Measurements from ENCODE around the gene PDZD7.
"Not testable (repeated sequence)": the region's sequence is repeated elsewhere in the genome, so short reads cannot be mapped to it uniquely, and the experiment has no call there.

Gene PDZD7

DNA sequence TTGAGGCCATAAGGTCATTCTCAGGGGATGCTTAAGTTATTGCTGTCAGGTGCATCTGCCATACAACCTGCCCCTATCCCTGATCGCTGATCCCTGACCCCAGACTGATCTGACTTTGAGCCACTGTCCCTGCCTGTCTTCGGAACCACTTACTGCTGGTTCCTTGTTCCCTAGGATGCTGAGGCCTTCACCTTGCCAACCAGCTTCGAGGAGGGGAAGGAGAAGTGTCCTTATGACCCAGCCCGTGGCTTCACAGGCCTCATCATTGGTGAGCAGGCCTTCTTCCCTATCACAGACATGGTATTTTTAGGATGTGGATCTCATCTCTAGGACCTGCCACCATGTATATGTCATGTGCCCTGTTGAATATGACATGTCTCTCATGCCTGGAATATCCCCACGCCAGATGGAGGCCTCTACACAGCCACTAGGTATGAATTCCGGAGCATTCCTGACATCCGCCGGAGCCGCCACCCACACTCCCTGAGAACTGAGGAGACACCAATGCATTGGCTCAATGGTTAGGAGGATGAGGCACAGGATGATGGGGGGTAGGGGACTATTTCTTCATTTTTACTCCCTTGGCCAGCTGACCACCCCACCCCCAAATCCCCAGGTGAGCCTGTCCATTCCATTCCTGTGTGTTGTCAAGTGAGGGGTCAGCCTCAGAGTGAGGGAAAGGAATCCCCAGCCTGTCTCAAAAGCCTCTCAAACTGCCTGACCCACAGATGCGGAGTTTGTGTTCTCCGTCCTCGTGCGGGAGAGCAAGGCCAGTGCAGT is 52.6 kb downstream of the PDZD7 start:
- TF ChIP-seq, protein P1, sequence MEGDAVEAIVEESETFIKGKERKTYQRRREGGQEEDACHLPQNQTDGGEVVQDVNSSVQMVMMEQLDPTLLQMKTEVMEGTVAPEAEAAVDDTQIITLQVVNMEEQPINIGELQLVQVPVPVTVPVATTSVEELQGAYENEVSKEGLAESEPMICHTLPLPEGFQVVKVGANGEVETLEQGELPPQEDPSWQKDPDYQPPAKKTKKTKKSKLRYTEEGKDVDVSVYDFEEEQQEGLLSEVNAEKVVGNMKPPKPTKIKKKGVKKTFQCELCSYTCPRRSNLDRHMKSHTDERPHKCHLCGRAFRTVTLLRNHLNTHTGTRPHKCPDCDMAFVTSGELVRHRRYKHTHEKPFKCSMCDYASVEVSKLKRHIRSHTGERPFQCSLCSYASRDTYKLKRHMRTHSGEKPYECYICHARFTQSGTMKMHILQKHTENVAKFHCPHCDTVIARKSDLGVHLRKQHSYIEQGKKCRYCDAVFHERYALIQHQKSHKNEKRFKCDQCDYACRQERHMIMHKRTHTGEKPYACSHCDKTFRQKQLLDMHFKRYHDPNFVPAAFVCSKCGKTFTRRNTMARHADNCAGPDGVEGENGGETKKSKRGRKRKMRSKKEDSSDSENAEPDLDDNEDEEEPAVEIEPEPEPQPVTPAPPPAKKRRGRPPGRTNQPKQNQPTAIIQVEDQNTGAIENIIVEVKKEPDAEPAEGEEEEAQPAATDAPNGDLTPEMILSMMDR (conservative IDR thresholded peaks at IDR 0.05; ENCODE audit: low read depth, low read length) = no peak
- no peak overlapping the region for H3K4me3 ChIP-seq (ENCODE audit: low read depth, low read length)
- DNase-seq (ENCODE audit: low read depth) = no peak

DNA sequence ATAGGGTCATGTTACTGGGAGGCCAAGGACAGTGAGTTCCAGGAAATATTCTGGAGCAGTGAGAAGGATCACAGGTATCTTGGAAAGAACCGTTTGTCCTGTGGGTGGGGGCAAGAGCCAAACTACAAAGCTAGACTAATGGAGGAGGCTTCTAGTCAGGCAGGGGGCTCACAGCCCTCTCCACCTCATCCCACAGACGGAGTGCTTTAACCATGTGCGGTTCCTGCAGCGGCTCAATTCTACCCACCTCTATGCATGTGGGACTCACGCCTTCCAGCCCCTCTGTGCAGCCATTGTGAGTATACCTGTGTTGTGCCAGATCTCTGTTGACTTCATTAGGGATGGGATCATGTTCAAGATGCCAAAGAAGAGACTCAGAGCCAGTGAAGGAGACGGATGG is 53.5 kb downstream of the PDZD7 start:
- no peak for DNase-seq (ENCODE audit: low read depth)
- H3K4me3 ChIP-seq (ENCODE audit: low read depth, low read length) = no peak overlapping the region
- TF ChIP-seq, protein P1 (conservative IDR thresholded peaks at IDR 0.05; ENCODE audit: low read depth, low read length) = no peak

DNA sequence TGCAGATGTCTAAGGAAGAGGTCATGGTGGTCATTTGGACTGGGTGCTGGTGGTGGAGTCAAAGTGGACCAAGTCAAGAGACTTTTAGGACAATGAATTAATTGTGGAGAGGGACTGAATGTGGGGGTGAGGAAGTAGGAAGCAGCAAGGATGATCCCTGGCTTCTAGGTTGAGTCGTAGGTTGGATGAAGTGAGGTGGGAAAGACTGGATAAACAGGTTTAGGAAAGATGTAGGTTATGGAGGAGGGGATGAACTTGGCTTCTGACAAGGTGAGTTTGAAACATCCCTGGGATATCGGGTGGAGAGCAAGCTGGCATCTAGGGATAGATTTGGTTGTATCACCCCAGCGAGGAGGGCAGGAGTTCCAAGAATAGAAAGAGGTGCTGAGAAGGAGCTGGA is 54.0 kb downstream of the PDZD7 start:
- no peak for DNase-seq (ENCODE audit: low read depth)
- TF ChIP-seq, protein P1 (conservative IDR thresholded peaks at IDR 0.05; ENCODE audit: low read depth, low read length) = no peak

DNA sequence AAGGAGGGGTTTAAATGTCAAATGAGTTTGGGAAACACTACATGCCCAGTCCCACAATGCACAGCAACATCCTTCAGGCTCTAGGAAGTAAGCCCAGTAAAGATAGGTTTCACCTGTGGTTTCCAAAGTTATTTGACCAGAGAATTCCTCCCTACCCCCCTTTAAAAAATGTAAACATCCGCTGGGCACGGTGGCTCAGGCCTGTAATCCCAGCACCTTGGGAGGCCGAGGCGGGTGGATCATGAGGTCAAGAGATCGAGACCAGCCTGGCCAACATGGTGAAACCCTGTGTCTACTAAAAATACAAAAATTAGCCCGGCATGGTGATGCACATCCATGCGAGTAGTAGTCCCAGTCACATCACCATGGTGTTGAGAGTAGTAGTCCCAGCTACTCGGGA is 55.5 kb downstream of the PDZD7 start:
- not testable (repeated sequence) for H3K4me3 ChIP-seq (ENCODE audit: low read depth, low read length); DNase-seq (ENCODE audit: low read depth)

More for the DNA sequence above, 54.0 kb downstream of the PDZD7 start:
- no peak overlapping the region for H3K4me3 ChIP-seq (ENCODE audit: low read depth, low read length)

DNA sequence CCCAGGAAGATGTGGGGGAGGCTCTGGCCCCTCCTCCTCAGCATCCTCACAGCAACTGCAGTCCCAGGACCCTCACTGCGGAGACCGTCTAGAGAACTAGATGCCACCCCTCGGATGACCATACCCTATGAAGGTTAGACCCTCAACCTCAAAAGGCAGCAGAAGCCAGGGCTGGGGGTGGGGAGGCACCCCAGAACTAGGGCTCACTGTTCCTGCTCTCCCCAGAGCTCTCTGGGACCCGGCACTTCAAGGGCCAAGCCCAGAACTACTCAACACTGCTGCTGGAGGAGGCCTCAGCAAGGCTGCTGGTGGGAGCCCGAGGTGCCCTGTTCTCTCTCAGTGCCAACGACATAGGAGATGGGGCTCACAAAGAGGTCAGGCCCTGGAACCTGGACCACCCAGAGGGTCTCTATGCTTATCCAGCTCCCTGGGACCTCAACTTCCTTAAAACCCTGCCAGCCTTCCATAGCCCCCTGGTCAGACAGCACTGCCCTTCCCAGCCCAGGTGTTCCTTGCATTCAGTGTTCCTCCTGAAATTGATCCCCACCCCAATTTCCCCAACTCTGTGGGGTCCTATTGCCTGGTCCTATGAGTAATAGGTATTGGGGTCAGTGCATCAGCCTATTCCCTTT is 57.9 kb downstream of the PDZD7 start:
- no peak for DNase-seq (ENCODE audit: low read depth)
- H3K4me3 ChIP-seq (ENCODE audit: low read depth, low read length) = no peak overlapping the region
- TF ChIP-seq, protein P1 (conservative IDR thresholded peaks at IDR 0.05; ENCODE audit: low read depth, low read length) = no peak

DNA sequence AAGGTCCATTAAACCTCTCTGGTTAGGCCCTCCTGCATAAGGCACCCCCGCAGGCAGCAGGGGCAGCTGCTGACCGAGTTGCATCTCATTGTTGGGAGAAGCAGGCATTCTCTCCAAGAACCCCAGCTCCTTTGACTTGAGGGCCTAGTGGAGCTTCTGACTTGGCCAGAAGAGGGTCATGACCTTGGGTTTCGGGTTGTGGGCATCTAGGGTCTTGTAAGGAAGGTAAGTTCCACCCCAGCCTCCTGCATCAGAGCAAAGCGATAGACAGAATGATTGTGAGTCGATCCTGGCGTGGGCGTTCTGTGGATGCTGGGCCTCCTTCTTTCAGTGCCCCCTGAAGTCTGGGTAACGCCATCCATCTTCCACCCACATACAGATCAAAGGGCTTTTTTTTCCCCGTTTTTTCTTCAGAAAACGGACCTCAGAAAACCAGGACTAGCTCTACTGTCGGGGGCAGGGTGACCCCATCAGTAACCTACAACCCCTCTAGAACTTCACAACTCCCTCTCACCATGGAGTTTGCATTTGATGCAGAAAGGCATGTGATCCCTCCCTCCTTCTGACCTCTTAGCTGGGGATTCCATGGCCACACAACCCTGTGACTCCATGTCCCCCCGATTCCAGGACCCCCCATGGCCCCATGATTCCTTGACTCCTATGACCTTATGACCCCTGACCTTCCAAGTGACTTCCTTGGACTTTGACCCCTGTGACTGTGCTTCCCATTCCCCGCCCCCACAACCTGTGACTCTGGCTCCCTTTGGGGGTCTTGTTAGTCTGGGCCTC is 58.6 kb downstream of the PDZD7 start:
- TF ChIP-seq, protein P1 (conservative IDR thresholded peaks at IDR 0.05; ENCODE audit: low read depth, low read length) = no peak
- DNase-seq (ENCODE audit: low read depth) = no peak
- no peak overlapping the region for H3K4me3 ChIP-seq (ENCODE audit: low read depth, low read length)
